ENCODE results near the gene NDUFC2. TPM values are rescaled to one million over a fixed set of nuclear protein-coding genes. Genes with fewer than 3 reads are reported as not detected.
"Not testable (repeated sequence)": the region's sequence is repeated elsewhere in the genome, so short reads cannot be mapped to it uniquely, and the experiment has no call there.

The NDUFC2 gene
- total and polyA plus RNA-seq, 11 donors, result 164 to 351 (median 258) TPM

- Histone ChIP-seq H3K36me3 (peaks cover 0 to 28% (median 10%) of the 10 kb centered on the region in 9 donors), H3K27ac (no peak overlapping the region), H3K9me3 (no peaks in the 10 kb centered on the region), H3K27me3 (no peaks in the 10 kb centered on the region), H3K4me1 (no peaks in the 10 kb centered on the region), H3K4me3 (no peak overlapping the region)
- intact Hi-C loops (cut with DNase I), result no loop called here
- TF ChIP-seq CTCF (IDR thresholded peaks at IDR 0.05) (no peak), POLR2A (IDR thresholded peaks at IDR 0.05) (no peak)
- DNase-seq (no peak), ATAC-seq (no peak)
- WGBS, 4 donors, result 91 to 96% (median 93%) methylated on average over 2 of the region's 2 CpGs
These were observed 14.6 kb upstream of the NDUFC2 start for GRCh38 chr11:78094250-78094649.

- H3K36me3 ChIP-seq, H3K27ac ChIP-seq, ATAC-seq, DNase-seq, H3K4me1 ChIP-seq, H3K27me3 ChIP-seq, H3K9me3 ChIP-seq, H3K4me3 ChIP-seq: not testable (repeated sequence)
- 80 to 88% (median 85%) methylated on average over 6 of the region's 6 CpGs for WGBS, 4 donors
- intact Hi-C loops (cut with DNase I), result loop anchor here in 2 of 10 donors (10.0 kb wide), 2 partner anchors 98 to 478 kb away; partner anchors contain the start of genes KCTD21 (in 2 of the 2) and USP35 (in 2 of the 2)
These were observed 6.9 kb upstream of the NDUFC2 start for GRCh38 chr11:78086521-78087074.

GRCh38 chr11:78085972-78086371 lies 6.3 kb upstream of the NDUFC2 start:
- no peak for DNase-seq
- Histone ChIP-seq H3K27ac (no peak overlapping the region), H3K36me3 (no peaks in the 10 kb centered on the region), H3K4me1 (peaks cover 0 to 2% (median 0%) of the 10 kb centered on the region in 12 donors), H3K4me3 (no peak overlapping the region), H3K9me3 (no peaks in the 10 kb centered on the region), H3K27me3 (no peaks in the 10 kb centered on the region)
- 60 to 80% (median 64%) methylated on average over 3 of the region's 3 CpGs for WGBS, 4 donors
- ATAC-seq, result no peak
- intact Hi-C loops (cut with DNase I), result loop anchor here in 2 of 10 donors (10.0 kb wide), 2 partner anchors 99 to 479 kb away; partner anchors contain the start of genes KCTD21 (in 2 of the 2) and USP35 (in 2 of the 2)
- no peak for TF ChIP-seq CTCF (IDR thresholded peaks at IDR 0.05)
- no peak for TF ChIP-seq POLR2A (IDR thresholded peaks at IDR 0.05)

DNA sequence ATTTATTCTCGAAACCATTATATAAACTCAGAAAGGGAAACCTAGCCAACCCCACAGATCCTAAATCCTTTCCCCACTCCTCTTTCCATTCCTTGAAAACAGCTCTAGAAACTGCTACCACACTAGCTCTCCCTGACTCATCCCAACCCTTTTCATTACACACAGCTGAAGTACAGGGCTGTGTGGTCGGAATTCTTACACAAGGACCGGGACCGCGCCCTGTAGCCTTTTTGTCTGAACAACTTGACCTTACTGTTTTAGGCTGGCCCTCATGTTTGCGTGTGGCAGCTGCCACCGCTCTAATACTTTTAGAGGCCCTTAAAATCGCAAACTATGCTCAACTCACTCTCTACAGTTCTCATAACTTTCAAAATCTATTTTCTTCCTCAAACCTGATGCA lies 4.8 kb upstream of the NDUFC2 start:
- not testable (repeated sequence) for H3K27ac ChIP-seq, H3K27me3 ChIP-seq, H3K9me3 ChIP-seq, DNase-seq, ATAC-seq, H3K4me3 ChIP-seq, H3K36me3 ChIP-seq
- 85 to 94% (median 93%) methylated on average over 8 of the region's 8 CpGs for WGBS, 4 donors
- H3K4me1 ChIP-seq, result peaks cover 0 to 12% (median 4%) of the 10 kb centered on the region in 12 donors
- intact Hi-C loops (cut with DNase I), result loop anchor here in 2 of 10 donors (10.0 kb wide), 2 partner anchors 100 to 480 kb away; partner anchors contain the start of genes KCTD21 (in 2 of the 2) and USP35 (in 2 of the 2)

- TF ChIP-seq POLR2A (IDR thresholded peaks at IDR 0.05), result no peak
- no peak for TF ChIP-seq CTCF (IDR thresholded peaks at IDR 0.05)
- H3K27ac ChIP-seq, result peak overlapping the region in 1 of 12 donors; percentile 46
These were observed 3.4 kb upstream of the NDUFC2 start for GRCh38 chr11:78083021-78083420.

More at GRCh38 chr11:78083021-78083420, 3.4 kb upstream of the NDUFC2 start:
- H3K4me1 ChIP-seq, result peaks cover 0 to 21% (median 11%) of the 10 kb centered on the region in 12 donors
- no peaks in the 10 kb centered on the region for H3K36me3 ChIP-seq
- whole genome bisulfite sequencing, 4 donors, result 70 to 79% (median 77%) methylated on average over 4 of the region's 4 CpGs
- no peaks in the 10 kb centered on the region for H3K9me3 ChIP-seq
- no peak for DNase-seq
- intact Hi-C loops (cut with DNase I), result loop anchor here in 3 of 10 donors (2.0 to 10.0 kb wide), 3 partner anchors 102 to 482 kb away; partner anchors contain the start of genes KCTD21 (in 2 of the 3) and USP35 (in 2 of the 3)
- H3K27me3 ChIP-seq, result no peaks in the 10 kb centered on the region
- H3K4me3 ChIP-seq, result peak overlapping the region in 3 of 12 donors; percentile 7 to 25 (median 20)
- ATAC-seq, result no peak
